Measurements from ENCODE around the gene RFC5.
A peak's percentile ranks its signal among the peaks of the same experiment; 100 is the strongest.

Gene RFC5, protein sequence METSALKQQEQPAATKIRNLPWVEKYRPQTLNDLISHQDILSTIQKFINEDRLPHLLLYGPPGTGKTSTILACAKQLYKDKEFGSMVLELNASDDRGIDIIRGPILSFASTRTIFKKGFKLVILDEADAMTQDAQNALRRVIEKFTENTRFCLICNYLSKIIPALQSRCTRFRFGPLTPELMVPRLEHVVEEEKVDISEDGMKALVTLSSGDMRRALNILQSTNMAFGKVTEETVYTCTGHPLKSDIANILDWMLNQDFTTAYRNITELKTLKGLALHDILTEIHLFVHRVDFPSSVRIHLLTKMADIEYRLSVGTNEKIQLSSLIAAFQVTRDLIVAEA

DNA sequence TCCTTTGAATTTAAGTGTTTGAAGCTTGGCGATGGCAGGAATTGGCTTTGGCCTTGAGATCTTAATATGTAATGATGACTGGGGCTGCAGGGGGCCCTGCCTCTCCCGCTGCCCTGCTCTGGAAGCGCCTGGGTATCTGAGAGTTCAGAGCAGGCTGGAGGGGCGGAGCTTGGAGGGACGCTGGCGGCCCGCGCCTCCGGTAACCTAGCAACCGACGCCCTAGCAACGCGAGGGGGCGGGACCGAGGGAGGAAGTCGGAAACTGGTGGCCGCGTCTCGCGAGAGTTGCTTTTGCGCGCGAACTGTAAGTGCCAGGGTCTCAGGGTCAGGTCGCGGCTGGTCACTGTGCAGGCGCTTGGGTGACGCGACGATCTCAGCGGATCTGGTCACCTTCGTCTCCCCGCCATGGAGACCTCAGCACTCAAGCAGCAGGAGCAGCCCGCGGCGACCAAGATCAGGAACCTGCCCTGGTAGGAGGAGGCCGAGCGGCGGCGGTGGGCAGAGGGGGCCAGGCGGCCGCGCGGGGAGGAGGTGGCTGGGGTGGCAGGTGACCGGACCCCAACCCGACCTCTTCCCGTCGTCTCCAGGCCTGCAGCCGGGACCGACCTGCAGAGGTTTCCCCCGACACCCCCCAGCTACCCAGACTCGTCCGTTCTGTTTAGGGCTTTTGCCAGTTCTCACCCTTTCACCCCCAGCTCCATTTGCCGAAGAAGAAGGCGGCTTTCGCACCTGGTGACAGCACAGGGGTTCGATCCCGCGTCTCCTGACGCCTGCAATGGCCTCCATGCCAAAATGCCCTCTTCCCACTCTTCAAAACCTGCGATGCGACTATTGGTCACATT lies at the start of gene RFC5:
Gene RFC5 (plus strand): TSS at position 280 of the 841 bp plus-strand sequence. CDS start 125 bp downstream, at position 405.
- Histone ChIP-seq H3K27ac (ENCODE audit: low read depth, low read length) (peak within 1 kb of the TSS; percentile 40; the same call in 1 of the 2 replicates), H3K36me3 (ENCODE audit: low read length) (peaks cover 21% of the 10 kb centered on the region), H3K4me2 (ENCODE audit: low read depth, low read length, poor library complexity, severe bottlenecking) (peak within 1 kb of the TSS; percentile 79), H3K9me3 (ENCODE audit: insufficient read depth, low read length) (no peaks in the 10 kb centered on the region), H3K79me2 (ENCODE audit: insufficient read depth, low read length) (peaks cover 28% of the 10 kb centered on the region), H3K27me3 (ENCODE audit: low read length) (no peaks in the 10 kb centered on the region), H4K20me1 (ENCODE audit: low read depth, low read length) (peaks cover 2% of the 10 kb centered on the region; the same call in 1 of the 2 replicates), H3F3A (ENCODE audit: insufficient read depth) (no peaks in the 10 kb centered on the region), H3K4me3 (ENCODE audit: insufficient read depth, low read length, poor library complexity, severe bottlenecking) (peak within 1 kb of the TSS; percentile 66), H3K9me2 (replicated peaks; ENCODE audit: insufficient read depth, low read length) (no peaks in the 10 kb centered on the region), H3K9ac (ENCODE audit: low read length) (peak within 1 kb of the TSS; percentile 83), H2AFZ (ENCODE audit: low read depth, low read length, severe bottlenecking) (peak within 1 kb of the TSS; percentile 76)
- no peak for TF ChIP-seq EZH2phosphoT487 (conservative IDR thresholded peaks at IDR 0.05; ENCODE audit: low read length)
- TF ChIP-seq, protein P1, sequence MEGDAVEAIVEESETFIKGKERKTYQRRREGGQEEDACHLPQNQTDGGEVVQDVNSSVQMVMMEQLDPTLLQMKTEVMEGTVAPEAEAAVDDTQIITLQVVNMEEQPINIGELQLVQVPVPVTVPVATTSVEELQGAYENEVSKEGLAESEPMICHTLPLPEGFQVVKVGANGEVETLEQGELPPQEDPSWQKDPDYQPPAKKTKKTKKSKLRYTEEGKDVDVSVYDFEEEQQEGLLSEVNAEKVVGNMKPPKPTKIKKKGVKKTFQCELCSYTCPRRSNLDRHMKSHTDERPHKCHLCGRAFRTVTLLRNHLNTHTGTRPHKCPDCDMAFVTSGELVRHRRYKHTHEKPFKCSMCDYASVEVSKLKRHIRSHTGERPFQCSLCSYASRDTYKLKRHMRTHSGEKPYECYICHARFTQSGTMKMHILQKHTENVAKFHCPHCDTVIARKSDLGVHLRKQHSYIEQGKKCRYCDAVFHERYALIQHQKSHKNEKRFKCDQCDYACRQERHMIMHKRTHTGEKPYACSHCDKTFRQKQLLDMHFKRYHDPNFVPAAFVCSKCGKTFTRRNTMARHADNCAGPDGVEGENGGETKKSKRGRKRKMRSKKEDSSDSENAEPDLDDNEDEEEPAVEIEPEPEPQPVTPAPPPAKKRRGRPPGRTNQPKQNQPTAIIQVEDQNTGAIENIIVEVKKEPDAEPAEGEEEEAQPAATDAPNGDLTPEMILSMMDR (IDR thresholded peaks at IDR 0.05; ENCODE audit: insufficient read depth, low read length, poor library complexity, severe bottlenecking): no peak

DNA sequence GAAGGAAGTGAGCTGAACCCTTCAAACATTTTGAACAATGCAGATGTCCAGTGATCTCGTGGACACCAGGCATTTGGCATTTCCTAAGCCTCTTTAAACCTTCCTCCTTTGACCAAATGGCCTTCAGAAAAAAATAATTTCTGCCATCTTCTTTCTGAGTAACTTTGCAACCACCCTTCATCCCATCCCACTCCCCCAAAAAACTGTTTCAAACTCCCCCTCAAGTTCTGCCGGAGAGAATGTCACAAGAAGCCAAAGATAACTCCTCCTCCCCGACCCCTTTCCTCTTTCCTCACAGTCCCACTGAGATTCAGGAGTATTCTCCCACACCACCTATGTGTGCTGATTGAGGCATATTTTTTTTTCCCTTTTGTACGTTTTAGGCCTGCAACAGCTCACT lies 49.5 kb upstream of the RFC5 start:
- 0 out of 2 replicates have a peak, but pooled peaks cover 3% of the 10 kb centered on the region for H3K9me3 ChIP-seq (ENCODE audit: insufficient read depth, low read length)
- H3K9ac ChIP-seq (ENCODE audit: low read length): no peak overlapping the region
- H3K27me3 ChIP-seq (ENCODE audit: low read length): 0 out of 2 replicates have a peak, but pooled peaks cover 2% of the 10 kb centered on the region
- 0 out of 2 replicates have a peak, but pooled peaks cover 7% of the 10 kb centered on the region for H3F3A ChIP-seq (ENCODE audit: insufficient read depth)
- no peaks in the 10 kb centered on the region for H3K36me3 ChIP-seq (ENCODE audit: low read length)
- TF ChIP-seq EZH2phosphoT487 (conservative IDR thresholded peaks at IDR 0.05; ENCODE audit: low read length): no peak
- TF ChIP-seq, protein P1 (IDR thresholded peaks at IDR 0.05; ENCODE audit: insufficient read depth, low read length, poor library complexity, severe bottlenecking): no peak
- H4K20me1 ChIP-seq (ENCODE audit: low read depth, low read length): no peaks in the 10 kb centered on the region
- no peaks in the 10 kb centered on the region for H3K9me2 ChIP-seq (replicated peaks; ENCODE audit: insufficient read depth, low read length)
- no peak overlapping the region for H3K4me3 ChIP-seq (ENCODE audit: insufficient read depth, low read length, poor library complexity, severe bottlenecking)
- no peak overlapping the region for H3K4me2 ChIP-seq (ENCODE audit: low read depth, low read length, poor library complexity, severe bottlenecking)
- H2AFZ ChIP-seq (ENCODE audit: low read depth, low read length, severe bottlenecking): no peak overlapping the region
- H3K27ac ChIP-seq (ENCODE audit: low read depth, low read length): no peak overlapping the region
- no peaks in the 10 kb centered on the region for H3K79me2 ChIP-seq (ENCODE audit: insufficient read depth, low read length)

DNA sequence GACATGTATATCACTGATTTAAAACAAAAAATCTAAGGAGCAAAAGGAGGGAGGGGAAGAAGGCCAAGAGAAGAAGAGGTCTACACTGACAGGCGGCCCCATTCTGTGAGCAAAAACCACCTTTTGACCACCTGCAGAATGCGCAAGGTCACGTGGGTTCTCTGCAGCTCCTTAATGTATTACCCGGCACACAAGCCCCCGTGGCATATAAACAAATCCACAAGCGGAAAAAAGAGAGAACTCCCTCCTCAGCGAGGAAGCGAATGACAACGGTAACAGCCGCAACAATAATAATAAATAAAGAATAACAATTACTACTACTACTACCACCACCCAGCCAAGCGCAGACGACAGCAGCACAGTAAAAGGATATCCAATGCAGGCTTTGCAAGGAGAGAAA lies 49.0 kb upstream of the RFC5 start:
- H3K36me3 ChIP-seq (ENCODE audit: low read length): no peaks in the 10 kb centered on the region
- no peak overlapping the region for H2AFZ ChIP-seq (ENCODE audit: low read depth, low read length, severe bottlenecking)
- H4K20me1 ChIP-seq (ENCODE audit: low read depth, low read length): no peaks in the 10 kb centered on the region
- peak overlapping the region; percentile 2 for H3K4me2 ChIP-seq (ENCODE audit: low read depth, low read length, poor library complexity, severe bottlenecking)
- 0 out of 2 replicates have a peak, but pooled peaks cover 3% of the 10 kb centered on the region for H3K9me3 ChIP-seq (ENCODE audit: insufficient read depth, low read length)
- H3K9ac ChIP-seq (ENCODE audit: low read length): no peak overlapping the region
- 0 out of 2 replicates have a peak, but pooled peaks cover 2% of the 10 kb centered on the region for H3K27me3 ChIP-seq (ENCODE audit: low read length)
- H3F3A ChIP-seq (ENCODE audit: insufficient read depth): 0 out of 2 replicates have a peak, but pooled peaks cover 7% of the 10 kb centered on the region
- no peak overlapping the region for H3K4me3 ChIP-seq (ENCODE audit: insufficient read depth, low read length, poor library complexity, severe bottlenecking)
- H3K79me2 ChIP-seq (ENCODE audit: insufficient read depth, low read length): no peaks in the 10 kb centered on the region
- H3K9me2 ChIP-seq (replicated peaks; ENCODE audit: insufficient read depth, low read length): no peaks in the 10 kb centered on the region
- no peak overlapping the region for H3K27ac ChIP-seq (ENCODE audit: low read depth, low read length)
- TF ChIP-seq EZH2phosphoT487 (conservative IDR thresholded peaks at IDR 0.05; ENCODE audit: low read length): no peak
- TF ChIP-seq, protein P1 (IDR thresholded peaks at IDR 0.05; ENCODE audit: insufficient read depth, low read length, poor library complexity, severe bottlenecking): no peak
